ENCODE results near the gene AOAH. TPM values are rescaled to one million over a fixed set of nuclear protein-coding genes. Genes with fewer than 3 reads are reported as not detected.

AOAH gene
- total and polyA plus RNA-seq, 2 of the 13 experiments (the other 11 are each of a cell fraction or from before 2014, with no cell fraction given) = not detected

DNA sequence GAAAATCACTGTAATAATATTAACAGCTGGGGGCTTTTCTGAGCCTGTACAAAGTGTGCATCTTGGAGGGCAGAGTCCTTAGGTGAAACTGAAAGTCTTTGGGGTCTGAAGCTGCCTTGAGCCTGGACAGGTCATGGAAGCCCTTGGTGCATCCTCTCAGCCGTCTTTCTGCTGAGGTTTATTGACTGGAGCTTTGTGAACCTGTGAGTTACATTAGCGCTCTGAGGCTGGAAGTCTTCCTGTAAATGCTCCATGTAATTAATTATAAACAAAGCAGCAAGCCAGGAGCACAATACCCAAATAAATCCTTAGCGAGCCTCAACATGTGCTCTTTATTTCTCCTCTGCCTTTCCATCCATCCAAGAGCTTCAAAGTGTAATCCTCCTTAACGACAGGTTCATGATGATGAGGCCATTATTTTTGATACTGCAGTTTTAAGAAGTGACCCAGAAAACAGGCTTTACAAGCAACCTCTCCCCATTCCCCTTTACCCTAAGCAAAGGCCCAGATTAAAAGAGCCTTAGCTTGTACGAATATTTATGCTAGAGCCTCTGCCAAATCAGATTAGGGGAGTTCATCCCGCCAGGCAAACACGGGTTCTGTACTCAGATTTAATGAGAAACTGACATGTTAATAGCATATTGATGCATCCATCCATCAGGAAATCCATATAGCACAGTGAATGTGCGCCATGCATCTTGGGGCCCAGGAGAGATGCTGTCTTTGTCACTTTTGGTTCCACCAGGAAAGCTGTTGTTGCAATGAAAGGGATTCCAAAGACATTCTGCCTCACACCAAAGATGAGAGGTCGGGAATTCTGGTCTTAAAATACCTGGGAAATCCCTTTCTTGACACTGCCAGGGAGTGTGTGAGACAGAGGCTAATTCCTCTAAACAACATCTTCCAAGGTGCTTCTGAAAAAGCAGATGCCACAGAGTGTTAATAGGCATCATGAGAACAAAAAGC, 216.5 kb downstream of the AOAH start (continued):
- TF ChIP-seq, protein P1, sequence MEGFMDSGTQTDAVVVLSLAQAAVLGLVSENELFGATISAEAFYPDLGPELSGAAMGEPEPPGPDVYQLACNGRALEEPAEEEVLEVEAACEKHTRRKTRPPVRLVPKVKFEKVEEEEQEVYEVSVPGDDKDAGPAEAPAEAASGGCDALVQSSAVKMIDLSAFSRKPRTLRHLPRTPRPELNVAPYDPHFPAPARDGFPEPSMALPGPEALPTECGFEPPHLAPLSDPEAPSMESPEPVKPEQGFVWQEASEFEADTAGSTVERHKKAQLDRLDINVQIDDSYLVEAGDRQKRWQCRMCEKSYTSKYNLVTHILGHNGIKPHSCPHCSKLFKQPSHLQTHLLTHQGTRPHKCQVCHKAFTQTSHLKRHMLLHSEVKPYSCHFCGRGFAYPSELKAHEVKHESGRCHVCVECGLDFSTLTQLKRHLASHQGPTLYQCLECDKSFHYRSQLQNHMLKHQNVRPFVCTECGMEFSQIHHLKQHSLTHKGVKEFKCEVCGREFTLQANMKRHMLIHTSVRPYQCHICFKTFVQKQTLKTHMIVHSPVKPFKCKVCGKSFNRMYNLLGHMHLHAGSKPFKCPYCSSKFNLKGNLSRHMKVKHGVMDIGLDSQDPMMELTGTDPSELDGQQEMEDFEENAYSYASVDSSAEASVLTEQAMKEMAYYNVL (CRISPR knock-in tag; IDR thresholded peaks at IDR 0.05; ENCODE audit: borderline replicate concordance) = no peak
- TF ChIP-seq TBL1XR1 (IDR thresholded peaks at IDR 0.05; ENCODE audit: borderline replicate concordance, low read length, partially characterized antibody) (no peak), SMAD9 (CRISPR knock-in tag; IDR thresholded peaks at IDR 0.05) (no peak), KLF15 (CRISPR knock-in tag; IDR thresholded peaks at IDR 0.05; ENCODE audit: borderline replicate concordance) (no peak), TAF1 (CRISPR knock-in tag; IDR thresholded peaks at IDR 0.05) (no peak), ZNF75D (CRISPR knock-in tag; IDR thresholded peaks at IDR 0.05; ENCODE audit: borderline replicate concordance) (no peak), ZNF232 (CRISPR knock-in tag; IDR thresholded peaks at IDR 0.05; ENCODE audit: borderline replicate concordance) (no peak)
- TF ChIP-seq, protein P2, sequence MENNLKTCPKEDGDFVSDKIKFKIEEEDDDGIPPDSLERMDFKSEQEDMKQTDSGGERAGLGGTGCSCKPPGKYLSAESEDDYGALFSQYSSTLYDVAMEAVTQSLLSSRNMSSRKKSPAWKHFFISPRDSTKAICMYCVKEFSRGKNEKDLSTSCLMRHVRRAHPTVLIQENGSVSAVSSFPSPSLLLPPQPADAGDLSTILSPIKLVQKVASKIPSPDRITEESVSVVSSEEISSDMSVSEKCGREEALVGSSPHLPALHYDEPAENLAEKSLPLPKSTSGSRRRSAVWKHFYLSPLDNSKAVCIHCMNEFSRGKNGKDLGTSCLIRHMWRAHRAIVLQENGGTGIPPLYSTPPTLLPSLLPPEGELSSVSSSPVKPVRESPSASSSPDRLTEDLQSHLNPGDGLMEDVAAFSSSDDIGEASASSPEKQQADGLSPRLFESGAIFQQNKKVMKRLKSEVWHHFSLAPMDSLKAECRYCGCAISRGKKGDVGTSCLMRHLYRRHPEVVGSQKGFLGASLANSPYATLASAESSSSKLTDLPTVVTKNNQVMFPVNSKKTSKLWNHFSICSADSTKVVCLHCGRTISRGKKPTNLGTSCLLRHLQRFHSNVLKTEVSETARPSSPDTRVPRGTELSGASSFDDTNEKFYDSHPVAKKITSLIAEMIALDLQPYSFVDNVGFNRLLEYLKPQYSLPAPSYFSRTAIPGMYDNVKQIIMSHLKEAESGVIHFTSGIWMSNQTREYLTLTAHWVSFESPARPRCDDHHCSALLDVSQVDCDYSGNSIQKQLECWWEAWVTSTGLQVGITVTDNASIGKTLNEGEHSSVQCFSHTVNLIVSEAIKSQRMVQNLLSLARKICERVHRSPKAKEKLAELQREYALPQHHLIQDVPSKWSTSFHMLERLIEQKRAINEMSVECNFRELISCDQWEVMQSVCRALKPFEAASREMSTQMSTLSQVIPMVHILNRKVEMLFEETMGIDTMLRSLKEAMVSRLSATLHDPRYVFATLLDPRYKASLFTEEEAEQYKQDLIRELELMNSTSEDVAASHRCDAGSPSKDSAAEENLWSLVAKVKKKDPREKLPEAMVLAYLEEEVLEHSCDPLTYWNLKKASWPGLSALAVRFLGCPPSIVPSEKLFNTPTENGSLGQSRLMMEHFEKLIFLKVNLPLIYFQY (CRISPR knock-in tag; IDR thresholded peaks at IDR 0.05; ENCODE audit: borderline replicate concordance) = no peak
- TF ChIP-seq, protein P3, sequence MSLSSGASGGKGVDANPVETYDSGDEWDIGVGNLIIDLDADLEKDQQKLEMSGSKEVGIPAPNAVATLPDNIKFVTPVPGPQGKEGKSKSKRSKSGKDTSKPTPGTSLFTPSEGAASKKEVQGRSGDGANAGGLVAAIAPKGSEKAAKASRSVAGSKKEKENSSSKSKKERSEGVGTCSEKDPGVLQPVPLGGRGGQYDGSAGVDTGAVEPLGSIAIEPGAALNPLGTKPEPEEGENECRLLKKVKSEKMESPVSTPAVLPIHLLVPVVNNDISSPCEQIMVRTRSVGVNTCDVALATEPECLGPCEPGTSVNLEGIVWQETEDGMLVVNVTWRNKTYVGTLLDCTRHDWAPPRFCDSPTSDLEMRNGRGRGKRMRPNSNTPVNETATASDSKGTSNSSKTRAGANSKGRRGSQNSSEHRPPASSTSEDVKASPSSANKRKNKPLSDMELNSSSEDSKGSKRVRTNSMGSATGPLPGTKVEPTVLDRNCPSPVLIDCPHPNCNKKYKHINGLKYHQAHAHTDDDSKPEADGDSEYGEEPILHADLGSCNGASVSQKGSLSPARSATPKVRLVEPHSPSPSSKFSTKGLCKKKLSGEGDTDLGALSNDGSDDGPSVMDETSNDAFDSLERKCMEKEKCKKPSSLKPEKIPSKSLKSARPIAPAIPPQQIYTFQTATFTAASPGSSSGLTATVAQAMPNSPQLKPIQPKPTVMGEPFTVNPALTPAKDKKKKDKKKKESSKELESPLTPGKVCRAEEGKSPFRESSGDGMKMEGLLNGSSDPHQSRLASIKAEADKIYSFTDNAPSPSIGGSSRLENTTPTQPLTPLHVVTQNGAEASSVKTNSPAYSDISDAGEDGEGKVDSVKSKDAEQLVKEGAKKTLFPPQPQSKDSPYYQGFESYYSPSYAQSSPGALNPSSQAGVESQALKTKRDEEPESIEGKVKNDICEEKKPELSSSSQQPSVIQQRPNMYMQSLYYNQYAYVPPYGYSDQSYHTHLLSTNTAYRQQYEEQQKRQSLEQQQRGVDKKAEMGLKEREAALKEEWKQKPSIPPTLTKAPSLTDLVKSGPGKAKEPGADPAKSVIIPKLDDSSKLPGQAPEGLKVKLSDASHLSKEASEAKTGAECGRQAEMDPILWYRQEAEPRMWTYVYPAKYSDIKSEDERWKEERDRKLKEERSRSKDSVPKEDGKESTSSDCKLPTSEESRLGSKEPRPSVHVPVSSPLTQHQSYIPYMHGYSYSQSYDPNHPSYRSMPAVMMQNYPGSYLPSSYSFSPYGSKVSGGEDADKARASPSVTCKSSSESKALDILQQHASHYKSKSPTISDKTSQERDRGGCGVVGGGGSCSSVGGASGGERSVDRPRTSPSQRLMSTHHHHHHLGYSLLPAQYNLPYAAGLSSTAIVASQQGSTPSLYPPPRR (CRISPR knock-in tag; IDR thresholded peaks at IDR 0.05; ENCODE audit: borderline replicate concordance) = no peak

Measured in HepG2 (cell line).